Kidney (tissue), 14 donors: ENCODE data around the gene FARS2. TPM values are rescaled to one million over a fixed set of nuclear protein-coding genes. Genes with fewer than 3 reads are reported as not detected.

Experiments used
- DNase-seq, 5 donors: peaks; one replicate each; pipeline ENCODE4 v3.0.0-alpha.2; 2013 to 2020
- FAIRE-seq: peaks from 2 replicates; lab custom pipeline; 2012; peaks lifted over from hg19 to GRCh38; lab: Jason Lieb, UNC
- H3K27ac ChIP-seq, 2 donors: one replicate each; pipeline ENCODE4 v1.7.0; 2013; ENCODE audit warnings: low read depth in 2 of 2, low read length in 2 of 2, inconsistent platforms in 1 of 2
- H3K27me3 ChIP-seq: one replicate; pipeline ENCODE4 v1.7.1; 2013; ENCODE audit warnings: low read length, inconsistent platforms; ENCODE audit not compliant: control insufficient read depth, insufficient read depth
- H3K36me3 ChIP-seq, 3 donors: one replicate each; pipeline versions ENCODE4 v1.7.0 to v1.7.1; 2013; ENCODE audit warnings: low read length in 3 of 3, control low read depth in 1 of 3, inconsistent platforms in 1 of 3; ENCODE audit not compliant: insufficient read depth in 3 of 3, control insufficient read depth in 2 of 3
- H3K4me1 ChIP-seq, 3 donors: one replicate each; pipeline versions ENCODE4 v1.7.0 to v1.7.1; 2013; ENCODE audit warnings: low read length in 3 of 3, inconsistent platforms in 1 of 3, low read depth in 1 of 3; ENCODE audit not compliant: control insufficient read depth in 2 of 3, insufficient read depth in 2 of 3
- H3K4me3 ChIP-seq, 3 donors: one replicate each; pipeline versions ENCODE4 v1.7.0 to v1.8.1; 2013; ENCODE audit warnings: low read length in 3 of 3, control low read depth in 1 of 3, inconsistent platforms in 1 of 3
- H3K9ac ChIP-seq, 3 donors: one replicate each; pipeline versions ENCODE4 v1.7.0 to v1.7.1; 2013; ENCODE audit warnings: low read length in 3 of 3, control low read depth in 1 of 3, inconsistent platforms in 1 of 3
- H3K9me3 ChIP-seq, 3 donors: one replicate each; pipeline versions ENCODE4 v1.7.0 to v1.7.1; 2013; ENCODE audit warnings: low read length in 3 of 3, control low read depth in 1 of 3, inconsistent platforms in 1 of 3; ENCODE audit not compliant: control insufficient read depth in 2 of 3, insufficient read depth in 1 of 3
- CTCF ChIP-seq: IDR thresholded peaks from 3 replicates; pipeline ENCODE4 v1.5.1; 2012; ENCODE audit warnings: mild to moderate bottlenecking, moderate library complexity, borderline replicate concordance; ENCODE audit not compliant: insufficient read depth; ENCODE audit errors: extremely low read depth
- intact Hi-C: fragments of 100-400 bp; cut with DNase I; formaldehyde crosslinking; loops from one replicate; pipeline ENCODE4 v1.11.1; 2022
- polyA plus RNA-seq: library from polyadenylated mRNA; stranded (reverse); fragments of 350-450 nt; fragmentation: Illumina TruSeq; extraction: RNeasy Lipid Tissue Mini Kit (QIAGEN cat#74804); gene quantifications from one replicate; pipeline ENCODE4 v1.2.3, GENCODE V29; 2014; ENCODE audit warnings: low read depth, low replicate concordance; ENCODE audit not compliant: insufficient read depth
- total RNA-seq: library from RNA; stranded (reverse); fragmentation: NEBNext Ultra II Directional; extraction: Animal tissue kit (Norgen Biotek cat#: 25700); gene quantifications from one replicate; pipeline ENCODE4 v1.2.1, GENCODE V29; 2021
- donor health status: control.
- donor health status: control.
- donor health status: control.
- donor health status: control.
- donor health status: control.
- donor health status: DM: yes; HTN: yes; CAD: no.
- donor health status: Normal renal cell carcinoma (clear cell type).

FARS2 gene
- total and polyA plus RNA-seq, 2 donors from 2014 or later: 22.1 to 24.8 TPM

GRCh38 chr6:5314191-5314865 is 53.0 kb downstream of the FARS2 start:
- DNase-seq (no peak), FAIRE-seq (no peak)
- no peak overlapping the region for H3K27ac ChIP-seq
- H3K9ac ChIP-seq: no peak overlapping the region
- no peaks in the 10 kb centered on the region for H3K9me3 ChIP-seq
- intact Hi-C loops: no loop called here
- H3K4me1 ChIP-seq: no peaks in the 10 kb centered on the region
- H3K4me3 ChIP-seq: no peak overlapping the region
- H3K27me3 ChIP-seq: no peaks in the 10 kb centered on the region
- H3K36me3 ChIP-seq: no peaks in the 10 kb centered on the region
- TF ChIP-seq CTCF: no peak

GRCh38 chr6:5315881-5316280 is 54.6 kb downstream of the FARS2 start:
- Histone ChIP-seq H3K4me3 (no peak overlapping the region), H3K36me3 (no peaks in the 10 kb centered on the region), H3K4me1 (no peaks in the 10 kb centered on the region), H3K27me3 (no peaks in the 10 kb centered on the region), H3K9me3 (no peaks in the 10 kb centered on the region), H3K9ac (no peak overlapping the region), H3K27ac (no peak overlapping the region)
- no peak for FAIRE-seq
- peak in 2 of 5 donors; percentile 25 to 34 for DNase-seq
- TF ChIP-seq CTCF: no peak
- intact Hi-C loops: no loop called here

GRCh38 chr6:5316951-5317350 is 55.6 kb downstream of the FARS2 start:
- no peak overlapping the region for H3K9ac ChIP-seq
- no peak for TF ChIP-seq CTCF
- intact Hi-C loops: no loop called here
- no peaks in the 10 kb centered on the region for H3K4me1 ChIP-seq
- no peaks in the 10 kb centered on the region for H3K36me3 ChIP-seq
- no peaks in the 10 kb centered on the region for H3K27me3 ChIP-seq
- no peak overlapping the region for H3K27ac ChIP-seq
- no peaks in the 10 kb centered on the region for H3K9me3 ChIP-seq
- FAIRE-seq (no peak), DNase-seq (peak in 2 of 5 donors; percentile 53 to 73)
- H3K4me3 ChIP-seq: no peak overlapping the region
